ENCODE data around the gene CDKAL1. TPM values are rescaled to one million over a fixed set of nuclear protein-coding genes. Genes with fewer than 3 reads are reported as not detected.

Gene CDKAL1
- total and polyA plus RNA-seq, 2 of the 13 experiments (the other 11 are each of a cell fraction or from before 2014, with no cell fraction given), result 9.5 to 27.7 TPM

GRCh38 chr6:20630617-20631548 is 96.6 kb downstream of the CDKAL1 start (continued):
- TF ChIP-seq GLMP (CRISPR knock-in tag; IDR thresholded peaks at IDR 0.05; ENCODE audit: borderline replicate concordance) (no peak), TRIM24 (CRISPR knock-in tag; IDR thresholded peaks at IDR 0.05) (no peak), NCOA5 (CRISPR knock-in tag; IDR thresholded peaks at IDR 0.05) (no peak), ZBTB21 (CRISPR knock-in tag; IDR thresholded peaks at IDR 0.05) (peak; percentile 86; the same call in 1 of the 2 replicates), NAIF1 (CRISPR knock-in tag; IDR thresholded peaks at IDR 0.05; ENCODE audit: borderline replicate concordance) (no peak), ZNF713 (CRISPR knock-in tag; IDR thresholded peaks at IDR 0.05) (0 out of 2 replicates have a peak, but pooled peaks have one; percentile 59), ZNF879 (CRISPR knock-in tag; IDR thresholded peaks at IDR 0.05) (no peak), SALL1 (CRISPR knock-in tag; IDR thresholded peaks at IDR 0.05) (peak; percentile 41; the same call in 1 of the 2 replicates), CENPX (CRISPR knock-in tag; IDR thresholded peaks at IDR 0.05) (no peak), ZNF503 (CRISPR knock-in tag; IDR thresholded peaks at IDR 0.05) (peak; percentile 56; the same call in 1 of the 2 replicates), SNAI1 (CRISPR knock-in tag; IDR thresholded peaks at IDR 0.05; ENCODE audit: borderline replicate concordance) (0 out of 2 replicates have a peak, but pooled peaks have one; percentile 51), ZNF24 (IDR thresholded peaks at IDR 0.05) (no peak), ETV5 (CRISPR knock-in tag; IDR thresholded peaks at IDR 0.05; ENCODE audit: borderline replicate concordance) (peak; percentile 13; the same call in 1 of the 2 replicates), ZNF652 (CRISPR knock-in tag; IDR thresholded peaks at IDR 0.05; ENCODE audit: borderline replicate concordance, low read depth) (no peak), ZSCAN12 (CRISPR knock-in tag; IDR thresholded peaks at IDR 0.05) (no peak), PRPF4 (IDR thresholded peaks at IDR 0.05; ENCODE audit: low read depth, low read length, poor library complexity, severe bottlenecking) (no peak), CREB1 (IDR thresholded peaks at IDR 0.05) (peak; percentile 79), CREB1 (CRISPR knock-in tag; IDR thresholded peaks at IDR 0.05) (peak; percentile 85), CBX1 (IDR thresholded peaks at IDR 0.05; ENCODE audit: low read depth) (no peak), REST (IDR thresholded peaks at IDR 0.05; ENCODE audit: borderline replicate concordance in 1 of 2, low read depth in 1 of 2, low read length in 2 of 2) (no peak), ZNF382 (CRISPR knock-in tag; IDR thresholded peaks at IDR 0.05; ENCODE audit: borderline replicate concordance) (no peak), DPF2 (CRISPR knock-in tag; IDR thresholded peaks at IDR 0.05; ENCODE audit: borderline replicate concordance, low read depth) (no peak), RAD21 (CRISPR knock-in tag; IDR thresholded peaks at IDR 0.05) (no peak)
